HCT116 (cell line): Measurements from ENCODE around the gene SENP1. TPM values are rescaled to one million over a fixed set of nuclear protein-coding genes. Genes with fewer than 3 reads are reported as not detected.

Experiments used
- ATAC-seq: fragments of 200-7000 bp; cut with Tn5 transposase; 2 replicates; pipeline ENCODE4 v1.9.1; 2020; ENCODE audit warnings: mild to moderate bottlenecking, moderate library complexity
- BruUV-seq: library from RNA; stranded (reverse); fragments of 400-500 nt; replicated peaks from 2 replicates; lab custom pipeline; 2021; lab: Mats Ljungman, UMichigan
- CTCF ChIA-PET: fragments of 300-600 bp; sonication (Branson Sonifier 250); formaldehyde crosslinking; loops from one replicate; lab custom pipeline; 2021; ENCODE audit warnings: antibody characterized with exemption; lab: Charles Lee
- POLR2A ChIA-PET: fragments of 300-600, 350-600 bp; sonication (Branson Sonifier 250); formaldehyde crosslinking; loops from one replicate; lab custom pipeline; 2021; ENCODE audit warnings: antibody characterized with exemption; lab: Charles Lee
- RAD21 ChIA-PET, 2 experiments: fragments of 300-600 bp; sonication (Branson Sonifier 250); formaldehyde crosslinking; loops; one replicate each; lab custom pipeline; 2023; ENCODE audit warnings: low total read pairs in 2 of 2; ENCODE audit not compliant: uncharacterized antibody in 2 of 2, unreplicated experiment in 2 of 2, low non-redundant PET in 1 of 2; lab: Charles Lee
- DNase-seq: peaks from one replicate; pipeline ENCODE4 v3.0.0-alpha.2; 2010; ENCODE audit warnings: low read depth, low spot score
- H2AFZ ChIP-seq: fragments of 200-600 bp; shearing (Covaris generic), sonication (generic); 2 replicates; pipeline ENCODE4 v1.6.1; 2017; ENCODE audit warnings: low read depth, mixed run types, mixed read lengths, antibody characterized with exemption, low read length; ENCODE audit not compliant: poor library complexity, severe bottlenecking
- H3K27ac ChIP-seq: 2 replicates; pipeline ENCODE4 v1.5.1; 2012; ENCODE audit warnings: low read depth, low read length
- H3K27me3 ChIP-seq: fragments of 200-600 bp; sonication (generic); 2 replicates; pipeline ENCODE4 v1.6.1; 2016; ENCODE audit warnings: mixed run types, low read length, mixed read lengths; ENCODE audit not compliant: insufficient read depth
- H3K36me3 ChIP-seq, 2 experiments: fragments of 200-500 bp in 1 of 2; fragments of 200-600 bp in 1 of 2; sonication (Bioruptor generic) in 1 of 2; sonication (generic) in 1 of 2; 2 replicates each; pipeline versions ENCODE4 v1.5.1 to v1.6.1; 2014 to 2016; ENCODE audit warnings: low read length in 2 of 2, inconsistent platforms in 1 of 2, mixed read lengths in 1 of 2, mixed run types in 1 of 2; ENCODE audit not compliant: insufficient read depth in 2 of 2, control insufficient read depth in 1 of 2
- H3K4me1 ChIP-seq, 2 experiments: fragments of 200-600 bp in 1 of 2; sonication (generic) in 1 of 2; 2 replicates each; pipeline versions ENCODE4 v1.5.1 to v1.6.1; 2012 to 2017; ENCODE audit warnings: low read length in 2 of 2, inconsistent platforms in 1 of 2, mild to moderate bottlenecking in 1 of 2, mixed read lengths in 1 of 2, mixed run types in 1 of 2, moderate library complexity in 1 of 2; ENCODE audit not compliant: insufficient read depth in 2 of 2, control insufficient read depth in 1 of 2
- H3K4me2 ChIP-seq: fragments of 200-600 bp; sonication (generic); 2 replicates; pipeline ENCODE4 v1.6.1; 2017; ENCODE audit warnings: mixed run types, low read length, mixed read lengths
- H3K4me3 ChIP-seq, 2 experiments: fragments of 200-600 bp in 1 of 2; sonication (generic) in 1 of 2; replicated peaks in 1 of 2; 2 replicates each; pipeline ENCODE4 v1.5.1; 2011 to 2016; ENCODE audit warnings: low read length in 2 of 2, control low read depth in 1 of 2, low read depth in 1 of 2, mild to moderate bottlenecking in 1 of 2, mixed read lengths in 1 of 2, mixed run types in 1 of 2
- H3K79me2 ChIP-seq: fragments of 200-600 bp; sonication (generic); 2 replicates; pipeline ENCODE4 v1.6.1; 2017; ENCODE audit warnings: mild to moderate bottlenecking, mixed run types, low read length, moderate library complexity, mixed read lengths; ENCODE audit not compliant: insufficient read depth
- H3K9ac ChIP-seq: fragments of 200-600 bp; sonication (generic); 2 replicates; pipeline ENCODE4 v1.6.1; 2016; ENCODE audit warnings: low read length, mixed read lengths
- H3K9me2 ChIP-seq: fragments of 200-600 bp; sonication (generic), shearing (Covaris generic); 2 replicates; pipeline ENCODE4 v1.6.1; 2017; ENCODE audit warnings: mixed run types, mild to moderate bottlenecking, moderate library complexity; ENCODE audit not compliant: insufficient read depth
- H3K9me3 ChIP-seq, 2 experiments: fragments of 200-500 bp in 1 of 2; fragments of 200-600 bp in 1 of 2; sonication (Bioruptor generic) in 1 of 2; sonication (generic) in 1 of 2; 2 replicates each; pipeline ENCODE4 v1.6.1; 2014 to 2017; ENCODE audit warnings: low read length in 2 of 2, mixed read lengths in 2 of 2, inconsistent platforms in 1 of 2, low read depth in 1 of 2, mild to moderate bottlenecking in 1 of 2, mixed run types in 1 of 2, moderate library complexity in 1 of 2; ENCODE audit not compliant: control insufficient read depth in 1 of 2, insufficient read depth in 1 of 2
- H4K20me1 ChIP-seq: fragments of 200-600 bp; sonication (generic), shearing (Covaris generic); 2 replicates; pipeline ENCODE4 v1.6.1; 2017; ENCODE audit warnings: mixed run types, mild to moderate bottlenecking, moderate library complexity; ENCODE audit not compliant: insufficient read depth
- CBX3 ChIP-seq: IDR thresholded peaks from 2 replicates; pipeline ENCODE4 v1.6.1; 2012; ENCODE audit warnings: low read depth
- CEBPB ChIP-seq: IDR thresholded peaks from 2 replicates; pipeline ENCODE4 v1.6.1; 2012; ENCODE audit warnings: low read depth
- ELF1 ChIP-seq: IDR thresholded peaks from 2 replicates; pipeline ENCODE4 v1.6.1; 2012; ENCODE audit warnings: low read depth, borderline replicate concordance
- EZH2phosphoT487 ChIP-seq: fragments of 200-600 bp; IDR thresholded peaks from 2 replicates; pipeline ENCODE4 v1.6.1; 2018; ENCODE audit warnings: antibody characterized with exemption, borderline replicate concordance
- JUND ChIP-seq: IDR thresholded peaks from 2 replicates; pipeline ENCODE4 v1.6.1; 2012
- POLR2A ChIP-seq: IDR thresholded peaks from 2 replicates; pipeline ENCODE4 v1.7.0; 2011; ENCODE audit warnings: borderline replicate concordance; ENCODE audit not compliant: insufficient read depth, insufficient read length; ENCODE audit errors: extremely low read depth
- POLR2AphosphoS5 ChIP-seq: IDR thresholded peaks from 2 replicates; pipeline ENCODE4 v1.6.1; 2011; ENCODE audit warnings: mild to moderate bottlenecking, low read depth, low read length, moderate library complexity
- RAD21 ChIP-seq: IDR thresholded peaks from 2 replicates; pipeline ENCODE4 v1.6.1; 2012; ENCODE audit warnings: low read depth, mild to moderate bottlenecking
- SP1 ChIP-seq: IDR thresholded peaks from 2 replicates; pipeline ENCODE4 v1.6.1; 2012; ENCODE audit warnings: low read depth
- SRF ChIP-seq: IDR thresholded peaks from 2 replicates; pipeline ENCODE4 v1.6.1; 2012; ENCODE audit warnings: low read depth
- TCF7L2 ChIP-seq: IDR thresholded peaks from 2 replicates; pipeline ENCODE4 v1.7.0; 2011; ENCODE audit warnings: borderline replicate concordance, inconsistent platforms; ENCODE audit not compliant: insufficient read depth, insufficient read length; ENCODE audit errors: extremely low read depth
- YY1 ChIP-seq: IDR thresholded peaks from 2 replicates; pipeline ENCODE4 v1.6.1; 2011; ENCODE audit warnings: low read length, low read depth, moderate library complexity, mild to moderate bottlenecking; ENCODE audit not compliant: insufficient replicate concordance; ENCODE audit errors: extremely low read depth
- ZFX ChIP-seq: fragments of 450-650 bp; IDR thresholded peaks from 2 replicates; pipeline ENCODE4 v1.6.1; 2017
- ZNF274 ChIP-seq: fragments of 200-500 bp; sonication (Bioruptor generic); IDR thresholded peaks from 2 replicates; pipeline ENCODE4 v1.6.1; 2014; ENCODE audit warnings: mild to moderate bottlenecking, low read depth, low read length, inconsistent platforms
- intact Hi-C: fragments of 100-400 bp; cut with micrococcal nuclease; formaldehyde crosslinking; loops from 2 replicates; pipeline ENCODE4 v1.10.0; 2022
- total RNA-seq: library from RNA; stranded (reverse); gene quantifications from one replicate; pipeline ENCODE4 v1.2.1, GENCODE V29; 2021; ENCODE audit not compliant: unreplicated experiment
- TF ChIP-seq, protein P1 (sequence below): IDR thresholded peaks from 2 replicates; pipeline ENCODE4 v1.6.1; 2012
- TF ChIP-seq, protein P2 (sequence below), 3 experiments: fragments of 200-600 bp in 1 of 3; sonication (generic) in 1 of 3; IDR thresholded peaks in 2 of 3; conservative IDR thresholded peaks in 1 of 3; 2 replicates each; pipeline ENCODE4 v1.5.1; 2012 to 2017; ENCODE audit warnings: low read depth in 2 of 3, low read length in 2 of 3, antibody characterized with exemption in 1 of 3, borderline replicate concordance in 1 of 3, control low read depth in 1 of 3, mild to moderate bottlenecking in 1 of 3, mixed read lengths in 1 of 3, mixed run types in 1 of 3, moderate library complexity in 1 of 3; ENCODE audit not compliant: insufficient read depth in 1 of 3
- TF ChIP-seq, protein P3 (sequence below): IDR thresholded peaks from 2 replicates; pipeline ENCODE4 v1.6.1; 2011; ENCODE audit warnings: mild to moderate bottlenecking, low read length, moderate library complexity; ENCODE audit not compliant: insufficient replicate concordance; ENCODE audit errors: extremely low read depth
- TF ChIP-seq, protein P4 (sequence below): IDR thresholded peaks from 2 replicates; pipeline ENCODE4 v1.6.1; 2012

Gene SENP1
- total RNA-seq, 1 experiment from 2014 or later: 17.7 TPM

DNA sequence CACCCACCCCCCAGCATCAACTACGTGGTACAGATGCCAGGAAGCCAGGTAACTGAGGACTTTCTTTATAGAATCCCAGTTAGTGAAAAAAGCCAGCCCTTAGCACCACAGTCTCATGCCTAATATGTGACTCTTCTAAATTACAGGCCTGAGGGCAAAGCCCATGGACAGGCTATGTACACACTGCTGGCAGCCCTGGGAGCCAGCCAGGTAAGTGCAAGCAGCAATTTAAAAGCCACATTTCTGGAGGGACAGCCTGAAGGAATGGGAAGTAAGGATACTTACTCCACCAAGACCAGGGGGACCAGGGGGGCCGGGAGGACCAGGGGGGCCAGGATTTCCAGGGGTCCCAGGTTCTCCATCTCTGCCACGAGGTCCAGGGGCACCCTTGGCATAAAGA is 108.6 kb downstream of the SENP1 start:
- no peaks in the 10 kb centered on the region for H3K79me2 ChIP-seq
- H3K9ac ChIP-seq: no peak overlapping the region
- intact Hi-C loops: no loop called here
- no peak overlapping the region for H3K4me3 ChIP-seq
- H3K36me3 ChIP-seq: no peaks in the 10 kb centered on the region
- H3K4me2 ChIP-seq: no peak overlapping the region
- CTCF ChIA-PET: no interaction called here
- no peaks in the 10 kb centered on the region for H3K9me3 ChIP-seq
- H3K9me2 ChIP-seq: no peaks in the 10 kb centered on the region
- peaks cover 29% of the 10 kb centered on the region; the same call in 1 of the 2 replicates for H3K27me3 ChIP-seq
- DNase-seq: no peak
- ATAC-seq: no peak
- RAD21 ChIA-PET: no interaction called here
- no TSS peak for BruUV-seq
- TF ChIP-seq, protein P1, sequence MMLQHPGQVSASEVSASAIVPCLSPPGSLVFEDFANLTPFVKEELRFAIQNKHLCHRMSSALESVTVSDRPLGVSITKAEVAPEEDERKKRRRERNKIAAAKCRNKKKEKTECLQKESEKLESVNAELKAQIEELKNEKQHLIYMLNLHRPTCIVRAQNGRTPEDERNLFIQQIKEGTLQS: no peak
- TF ChIP-seq YY1 (no peak), CEBPB (no peak), ELF1 (no peak), JUND (no peak), POLR2A (no peak), TCF7L2 (no peak), ZNF274 (no peak), SP1 (no peak), SRF (no peak), CBX3 (no peak), POLR2AphosphoS5 (no peak), EZH2phosphoT487 (no peak), RAD21 (no peak), ZFX (no peak; the same call in 1 of the 2 replicates)
- TF ChIP-seq, protein P2, sequence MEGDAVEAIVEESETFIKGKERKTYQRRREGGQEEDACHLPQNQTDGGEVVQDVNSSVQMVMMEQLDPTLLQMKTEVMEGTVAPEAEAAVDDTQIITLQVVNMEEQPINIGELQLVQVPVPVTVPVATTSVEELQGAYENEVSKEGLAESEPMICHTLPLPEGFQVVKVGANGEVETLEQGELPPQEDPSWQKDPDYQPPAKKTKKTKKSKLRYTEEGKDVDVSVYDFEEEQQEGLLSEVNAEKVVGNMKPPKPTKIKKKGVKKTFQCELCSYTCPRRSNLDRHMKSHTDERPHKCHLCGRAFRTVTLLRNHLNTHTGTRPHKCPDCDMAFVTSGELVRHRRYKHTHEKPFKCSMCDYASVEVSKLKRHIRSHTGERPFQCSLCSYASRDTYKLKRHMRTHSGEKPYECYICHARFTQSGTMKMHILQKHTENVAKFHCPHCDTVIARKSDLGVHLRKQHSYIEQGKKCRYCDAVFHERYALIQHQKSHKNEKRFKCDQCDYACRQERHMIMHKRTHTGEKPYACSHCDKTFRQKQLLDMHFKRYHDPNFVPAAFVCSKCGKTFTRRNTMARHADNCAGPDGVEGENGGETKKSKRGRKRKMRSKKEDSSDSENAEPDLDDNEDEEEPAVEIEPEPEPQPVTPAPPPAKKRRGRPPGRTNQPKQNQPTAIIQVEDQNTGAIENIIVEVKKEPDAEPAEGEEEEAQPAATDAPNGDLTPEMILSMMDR (IDR thresholded peaks at IDR 0.05 in 2 of 3, conservative IDR thresholded peaks at IDR 0.05 in 1 of 3; ENCODE audit: borderline replicate concordance in 1 of 3, insufficient read depth in 1 of 3, low read depth in 2 of 3, low read length in 2 of 3): no peak
- TF ChIP-seq, protein P3, sequence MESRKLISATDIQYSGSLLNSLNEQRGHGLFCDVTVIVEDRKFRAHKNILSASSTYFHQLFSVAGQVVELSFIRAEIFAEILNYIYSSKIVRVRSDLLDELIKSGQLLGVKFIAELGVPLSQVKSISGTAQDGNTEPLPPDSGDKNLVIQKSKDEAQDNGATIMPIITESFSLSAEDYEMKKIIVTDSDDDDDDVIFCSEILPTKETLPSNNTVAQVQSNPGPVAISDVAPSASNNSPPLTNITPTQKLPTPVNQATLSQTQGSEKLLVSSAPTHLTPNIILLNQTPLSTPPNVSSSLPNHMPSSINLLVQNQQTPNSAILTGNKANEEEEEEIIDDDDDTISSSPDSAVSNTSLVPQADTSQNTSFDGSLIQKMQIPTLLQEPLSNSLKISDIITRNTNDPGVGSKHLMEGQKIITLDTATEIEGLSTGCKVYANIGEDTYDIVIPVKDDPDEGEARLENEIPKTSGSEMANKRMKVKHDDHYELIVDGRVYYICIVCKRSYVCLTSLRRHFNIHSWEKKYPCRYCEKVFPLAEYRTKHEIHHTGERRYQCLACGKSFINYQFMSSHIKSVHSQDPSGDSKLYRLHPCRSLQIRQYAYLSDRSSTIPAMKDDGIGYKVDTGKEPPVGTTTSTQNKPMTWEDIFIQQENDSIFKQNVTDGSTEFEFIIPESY: no peak
- TF ChIP-seq, protein P4, sequence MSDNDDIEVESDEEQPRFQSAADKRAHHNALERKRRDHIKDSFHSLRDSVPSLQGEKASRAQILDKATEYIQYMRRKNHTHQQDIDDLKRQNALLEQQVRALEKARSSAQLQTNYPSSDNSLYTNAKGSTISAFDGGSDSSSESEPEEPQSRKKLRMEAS: no peak
- H4K20me1 ChIP-seq: no peaks in the 10 kb centered on the region
- no peak overlapping the region for H3K27ac ChIP-seq
- H2AFZ ChIP-seq: no peak overlapping the region
- H3K4me1 ChIP-seq: peaks cover 9 to 20% of the 10 kb centered on the region in 2 experiments
- POLR2A ChIA-PET: no interaction called here
